ENCODE results near the gene ARHGEF11. TPM values are rescaled to one million over a fixed set of nuclear protein-coding genes. Genes with fewer than 3 reads are reported as not detected.

The ARHGEF11 gene
- total and polyA plus RNA-seq, 9 of the 15 experiments (the other 6 are each of a cell fraction or from before 2014, with no cell fraction given) = 0.14 to 15.5 (median 9.0) TPM

DNA sequence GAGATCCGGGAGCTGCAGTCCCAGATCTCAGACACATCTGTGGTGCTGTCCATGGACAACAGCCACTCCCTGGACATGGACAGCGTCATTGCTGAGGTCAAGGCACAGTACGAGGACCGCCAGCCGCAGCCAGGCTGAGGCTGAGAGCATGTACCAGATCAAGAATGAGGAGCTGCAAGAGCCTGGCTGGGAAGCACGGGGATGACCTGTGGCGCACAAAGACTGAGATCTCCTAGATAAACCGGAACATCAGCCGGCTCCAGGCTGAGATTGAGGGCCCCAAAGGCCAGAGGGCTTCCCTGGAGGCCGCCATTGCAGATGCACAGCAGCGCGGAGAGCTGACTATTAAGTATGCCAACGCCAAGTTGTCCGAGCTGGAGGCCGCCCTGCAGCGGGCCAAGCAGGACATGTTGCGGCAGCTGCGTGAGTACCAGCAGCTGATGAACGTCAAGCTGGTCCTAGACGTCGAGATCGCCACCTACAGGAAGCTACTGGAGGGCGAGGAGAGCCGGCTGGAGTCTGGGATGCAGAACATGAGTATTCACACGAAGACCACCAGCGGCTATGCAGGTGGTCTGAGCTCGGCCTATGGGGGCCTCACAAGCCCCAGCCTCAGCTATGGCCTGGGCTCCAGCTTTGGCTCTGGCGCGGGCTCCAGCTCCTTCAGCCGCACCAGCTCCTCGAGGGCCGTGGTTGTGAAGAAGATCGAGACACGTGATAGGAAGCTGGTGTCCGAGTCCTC lies 28.6 kb upstream of the ARHGEF11 start (continued):
- TF ChIP-seq MAZ (CRISPR knock-in tag; conservative IDR thresholded peaks at IDR 0.05 in 1 of 2, IDR thresholded peaks at IDR 0.05 in 1 of 2) = peak in 1 of 2 experiments; percentile 53; a peak in 2 of 4 replicates
- TF ChIP-seq CXXC5 (CRISPR knock-in tag; IDR thresholded peaks at IDR 0.05) = peak; percentile 72
- TF ChIP-seq ZFX (CRISPR knock-in tag; IDR thresholded peaks at IDR 0.05) = 0 out of 2 replicates have a peak, but pooled peaks have one; percentile 21
- TF ChIP-seq ZNF134 (CRISPR knock-in tag; conservative IDR thresholded peaks at IDR 0.05) = peak; percentile 83

DNA sequence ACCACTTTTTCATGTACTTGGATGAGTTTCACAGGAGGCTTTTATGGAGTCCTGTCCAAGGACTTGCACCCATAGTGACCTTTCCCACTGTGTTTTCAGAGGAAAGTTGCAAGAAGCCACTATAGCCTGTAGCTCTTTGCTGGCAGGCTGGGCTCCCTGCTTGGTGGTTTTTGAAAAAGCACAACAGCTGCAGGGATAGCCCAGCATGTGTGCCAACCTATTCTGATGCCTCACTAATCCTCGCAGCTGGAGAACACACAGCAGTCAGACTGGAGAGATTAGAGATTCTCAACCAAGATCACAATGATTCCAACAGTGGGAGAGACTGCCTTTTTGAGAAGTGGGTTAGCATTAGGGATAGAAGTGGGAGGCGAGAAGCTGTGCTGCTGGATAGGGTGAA lies 24.1 kb upstream of the ARHGEF11 start:
- in situ Hi-C loops (cut with MboI) (no loop called here), intact Hi-C loops (cut with micrococcal nuclease) (no loop called here)
- Histone ChIP-seq H3K9me1 (ENCODE audit: control insufficient read depth, insufficient read depth, low read length) (no peaks in the 10 kb centered on the region), H3K9ac (ENCODE audit: insufficient read depth in 1 of 2, low read depth in 2 of 2, low read length in 2 of 2) (no peak overlapping the region), H3K27me3 (ENCODE audit: control insufficient read depth in 2 of 2, insufficient read depth in 2 of 2, low read length in 2 of 2) (peaks cover 0 to 15% of the 10 kb centered on the region in 2 experiments; a peak in 4 of 5 replicates), H4K20me1 (replicated peaks; ENCODE audit: control insufficient read depth, insufficient read depth, low read length) (no peaks in the 10 kb centered on the region), H3K9me3 (replicated peaks; ENCODE audit: control insufficient read depth, insufficient read depth, low read depth, low read length) (no peaks in the 10 kb centered on the region), H3K4me1 (replicated peaks in 1 of 2; ENCODE audit: control insufficient read depth in 2 of 2, insufficient read depth in 2 of 2, low read length in 2 of 2) (peaks cover 0 to 11% of the 10 kb centered on the region in 2 experiments; a peak in 3 of 5 replicates), H2AFZ (ENCODE audit: low read depth, low read length) (no peak overlapping the region), H3K36me3 (ENCODE audit: control insufficient read depth, insufficient read depth, low read length) (no peaks in the 10 kb centered on the region), H3K79me2 (ENCODE audit: control insufficient read depth, insufficient read depth, low read length) (no peaks in the 10 kb centered on the region), H3K27ac (ENCODE audit: extremely low read depth, low read depth, low read length) (no peak overlapping the region), H3K4me2 (ENCODE audit: insufficient read depth, low read length) (no peak overlapping the region), H3K4me3 (no peak overlapping the region)
- FAIRE-seq (no peak), DNase-seq (ENCODE audit: extremely low read depth in 1 of 4, low spot score in 3 of 4) (no peak), ATAC-seq (no peak)
- no TSS peak for BruUV-seq (replicated peaks)
- TF ChIP-seq ZBED1 (IDR thresholded peaks at IDR 0.05) (no peak), ZNF668 (CRISPR knock-in tag; IDR thresholded peaks at IDR 0.05) (no peak), ELF2 (CRISPR knock-in tag; IDR thresholded peaks at IDR 0.05) (no peak), CBX8 (IDR thresholded peaks at IDR 0.05; ENCODE audit: borderline replicate concordance, extremely low read depth, low read depth, low read length, poor library complexity, severe bottlenecking) (no peak), BCL6 (CRISPR knock-in tag; IDR thresholded peaks at IDR 0.05) (no peak), ZNF324 (CRISPR knock-in tag; IDR thresholded peaks at IDR 0.05) (no peak), ZNF77 (CRISPR knock-in tag; IDR thresholded peaks at IDR 0.05) (no peak), TOE1 (IDR thresholded peaks at IDR 0.05; ENCODE audit: borderline replicate concordance) (no peak), TOE1 (CRISPR knock-in tag; IDR thresholded peaks at IDR 0.05; ENCODE audit: borderline replicate concordance, low read depth) (no peak), ZNF124 (CRISPR knock-in tag; IDR thresholded peaks at IDR 0.05) (no peak), KDM2B (CRISPR knock-in tag; IDR thresholded peaks at IDR 0.05) (no peak), DIDO1 (tag; IDR thresholded peaks at IDR 0.05; ENCODE audit: low read depth) (no peak), BACH1 (tag; IDR thresholded peaks at IDR 0.05) (no peak), RAD51 (IDR thresholded peaks at IDR 0.05; ENCODE audit: borderline replicate concordance, low read depth) (no peak), PRDM10 (IDR thresholded peaks at IDR 0.05; ENCODE audit: partially characterized antibody) (no peak)
- CTCF ChIA-PET (ENCODE audit: low intra/inter-chr PET ratio) = no interaction called here
- 20% methylated on average over 2 of the region's 2 CpGs for WGBS (ENCODE audit: insufficient coverage, low coverage, missing lambda C conversion rate)
- POLR2A ChIA-PET = interaction anchor here (0.6 kb wide), 1 partner anchor 1588 kb away, joined by 3 read pairs; no protein-coding TSS in a partner anchor

Data from K562 (cell line).